GM18498 (cell line): Measurements from ENCODE around the gene SH2D1A.
"Not testable (repeated sequence)": the region's sequence is repeated elsewhere in the genome, so short reads cannot be mapped to it uniquely, and the experiment has no call there.

Experiments
- ATAC-seq: cut with Tn5 transposase; IDR thresholded peaks from one replicate; pipeline ENCODE4 v1.9.1; 2021; ENCODE audit warnings: mild to moderate bottlenecking, moderate library complexity; ENCODE audit not compliant: unreplicated experiment

The SH2D1A gene

GRCh38 chrX:124346117-124346876 lies at the start of gene SH2D1A:
Gene SH2D1A (plus strand): TSS chrX:124346563. CDS start chrX:124346643, 80 bp downstream.
- ATAC-seq = no peak

- ATAC-seq = not testable (repeated sequence)
Observed at GRCh38 chrX:124299323-124299722, 47.0 kb upstream of the SH2D1A start.

DNA sequence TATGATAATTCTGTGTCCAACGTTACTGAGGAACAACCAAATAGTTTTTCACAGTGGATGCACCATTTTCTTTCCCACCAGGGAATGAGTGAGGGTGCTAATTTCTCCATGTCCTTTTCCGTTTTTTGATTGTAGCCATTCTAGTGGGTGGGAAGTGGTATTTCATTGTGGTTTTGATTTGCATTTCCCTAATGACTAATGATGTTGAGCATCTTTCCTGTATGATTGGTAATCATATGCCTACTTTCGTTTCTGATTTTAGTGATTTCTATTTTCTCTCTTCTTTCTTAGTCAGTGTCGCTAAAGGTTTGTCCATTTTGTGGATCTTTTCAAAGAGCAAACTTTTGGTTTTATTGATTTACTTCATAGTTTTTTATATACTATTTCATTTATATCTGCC lies 46.0 kb upstream of the SH2D1A start:
- ATAC-seq = no peak

- no peak for ATAC-seq
Observed at GRCh38 chrX:124307253-124307907, 39.0 kb upstream of the SH2D1A start.

DNA sequence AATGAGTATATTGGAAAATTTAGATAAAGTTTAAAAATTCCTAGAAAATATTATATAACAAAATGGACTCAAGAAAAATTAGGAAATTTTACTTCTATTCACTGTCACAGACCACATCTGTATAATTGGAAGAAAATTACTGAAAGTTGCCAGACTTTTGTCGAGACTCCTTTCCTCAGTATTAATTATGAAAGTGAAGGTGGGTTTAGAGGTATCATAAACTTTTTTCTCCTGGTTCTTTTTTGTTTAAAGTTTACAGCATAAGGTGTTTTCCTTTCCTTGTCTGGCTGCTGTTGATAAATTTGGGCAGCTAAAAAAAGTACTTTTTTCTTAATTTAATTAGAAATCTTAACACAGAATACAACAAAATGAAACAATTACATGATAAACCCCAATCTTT lies 20.6 kb upstream of the SH2D1A start:
- ATAC-seq = no peak

DNA sequence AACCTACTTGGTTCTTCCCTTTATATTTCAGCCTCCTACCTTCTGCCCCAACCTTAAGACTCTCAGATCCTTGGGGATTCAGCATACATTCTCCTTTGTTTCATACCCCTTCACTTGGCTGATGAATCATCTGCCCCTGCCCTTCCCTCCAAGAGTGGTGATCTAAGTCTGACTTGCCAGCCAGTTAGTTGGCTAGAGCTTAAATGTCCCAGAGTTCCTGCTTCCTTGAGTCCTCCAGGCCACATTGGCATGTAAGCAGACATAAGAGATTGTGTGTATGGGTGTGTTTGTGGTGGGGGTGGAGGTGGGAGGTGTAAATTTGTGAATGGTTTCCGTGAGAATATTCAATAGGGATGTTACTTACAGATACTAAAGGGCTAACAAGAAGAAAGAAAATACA lies 17.6 kb upstream of the SH2D1A start:
- ATAC-seq = no peak

- ATAC-seq = no peak
Observed at GRCh38 chrX:124332481-124333424, 13.6 kb upstream of the SH2D1A start, which contains the start of gene TEX13D. Gene TEX13D (plus strand): TSS chrX:124332660. CDS start chrX:124332918, 258 bp downstream.

- no peak for ATAC-seq
Observed at GRCh38 chrX:124333862-124334261, 12.5 kb upstream of the SH2D1A start.

- not testable (repeated sequence) for ATAC-seq
Observed at GRCh38 chrX:124334555-124334954, 11.8 kb upstream of the SH2D1A start.

DNA sequence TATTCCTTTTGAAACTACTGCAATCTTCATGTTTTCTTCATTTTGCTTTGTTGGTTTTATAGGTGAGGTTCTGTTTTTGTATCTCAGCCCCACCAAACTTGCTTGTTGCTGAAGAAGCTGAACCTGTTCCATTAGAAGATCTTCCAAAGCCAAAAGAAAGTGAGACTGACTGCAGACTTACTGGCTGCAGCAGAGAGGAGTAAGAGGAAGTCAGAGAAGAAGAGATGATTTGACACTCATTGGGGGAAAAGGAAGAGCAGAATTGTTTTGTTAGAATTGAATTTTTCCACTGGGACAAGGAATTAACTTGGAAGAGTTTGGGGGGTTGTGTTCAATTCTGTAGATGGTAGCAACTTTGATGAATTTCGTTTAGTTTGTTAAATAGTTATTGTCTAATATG lies 10.8 kb upstream of the SH2D1A start:
- no peak for ATAC-seq

- ATAC-seq = no peak
Observed at GRCh38 chrX:124337916-124338315, 8.4 kb upstream of the SH2D1A start.

GRCh38 chrX:124338733-124339514 lies 7.4 kb upstream of the SH2D1A start:
- no peak for ATAC-seq

DNA sequence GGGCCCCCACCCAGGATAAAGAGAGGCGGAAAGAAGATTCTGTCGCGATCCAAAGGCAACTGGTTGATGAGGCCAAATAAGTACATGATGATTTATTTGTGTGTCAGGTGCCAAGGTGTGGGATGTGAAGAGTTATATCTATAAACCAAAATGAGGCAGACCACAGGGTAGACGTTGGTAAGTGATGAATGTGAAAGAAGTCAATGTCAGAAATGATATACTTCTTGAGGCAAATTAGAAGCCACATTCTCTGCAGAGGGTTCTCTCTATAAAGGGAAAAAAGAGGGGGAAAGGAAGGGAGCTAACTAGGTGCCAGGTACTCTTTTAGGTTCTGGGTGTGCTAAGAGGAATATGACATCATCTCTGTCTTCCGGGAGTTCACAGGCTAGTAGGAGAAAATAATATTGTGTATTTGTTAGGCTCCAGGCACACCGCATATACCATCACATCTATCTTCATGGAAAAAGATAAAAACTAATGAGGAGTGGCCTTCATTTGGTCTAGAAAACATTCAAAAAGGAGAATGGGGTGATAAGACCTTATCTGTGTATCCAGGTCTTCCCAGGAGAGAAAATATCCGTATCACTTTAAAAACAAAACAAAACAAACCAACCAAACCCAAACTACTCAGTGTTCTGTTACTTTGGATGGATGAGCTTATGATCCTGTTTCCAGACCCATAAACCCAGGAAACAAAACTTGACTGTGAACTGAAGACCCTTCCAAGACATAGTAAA lies 4.8 kb upstream of the SH2D1A start:
- ATAC-seq = no peak

- ATAC-seq = no peak
Observed at GRCh38 chrX:124342174-124342867, 4.0 kb upstream of the SH2D1A start.

DNA sequence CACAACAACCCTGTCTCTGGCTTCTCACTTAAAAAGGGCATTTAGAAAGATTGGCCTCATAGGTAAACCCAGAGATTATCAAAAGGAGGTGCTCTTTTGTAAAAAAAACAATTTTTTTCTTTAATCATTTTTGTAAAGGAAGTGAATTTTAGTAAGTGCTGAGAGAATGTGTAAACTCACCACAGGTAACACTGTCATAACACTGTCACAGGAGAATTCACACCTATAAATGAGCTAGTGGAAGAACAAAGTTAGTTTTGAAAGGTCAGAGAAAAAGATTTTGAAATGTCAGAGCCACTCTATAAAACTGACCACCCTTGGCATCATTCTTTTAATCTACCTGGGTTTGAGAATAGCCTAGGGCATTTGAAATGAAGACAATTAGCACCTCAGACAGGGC lies 3.3 kb upstream of the SH2D1A start:
- no peak for ATAC-seq

DNA sequence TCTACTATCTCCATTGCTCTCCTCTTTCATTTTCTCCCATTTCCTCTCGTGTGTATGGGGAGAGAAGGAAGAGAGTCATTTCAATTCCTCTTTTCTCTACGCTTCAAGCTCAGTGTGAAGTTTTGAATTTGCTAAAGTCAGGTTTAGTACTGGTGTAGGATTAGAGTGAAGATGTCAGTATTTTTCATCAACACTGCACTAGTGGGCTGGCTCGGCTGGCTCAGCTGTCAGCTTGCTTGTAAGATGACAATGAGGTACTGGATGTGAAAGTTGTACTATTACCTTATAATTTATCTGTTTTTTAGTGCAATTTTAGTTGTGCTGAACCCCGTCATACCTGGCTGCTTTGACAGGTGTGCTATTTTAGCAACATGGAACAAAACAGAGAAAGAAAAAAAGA lies 2.1 kb upstream of the SH2D1A start:
- ATAC-seq = no peak

DNA sequence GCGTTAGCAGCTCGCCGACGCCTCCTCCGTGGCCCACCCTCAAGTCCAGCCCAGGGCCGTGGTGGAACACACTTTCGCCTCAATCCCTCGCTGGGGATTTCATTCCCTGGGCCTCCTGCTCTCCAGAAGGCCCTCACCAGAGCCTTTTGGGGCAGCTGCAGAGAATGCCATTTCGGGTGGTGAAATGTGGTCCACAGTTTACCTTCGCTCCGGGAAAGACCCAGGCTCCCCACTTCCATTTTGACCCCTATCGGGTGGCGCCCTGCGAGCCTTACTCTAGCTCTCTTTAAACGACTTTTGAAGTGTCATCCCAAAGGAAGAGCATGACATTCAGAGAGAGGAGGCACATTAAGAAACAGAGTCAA lies 496 bp downstream of the SH2D1A start:
- ATAC-seq = no peak

GRCh38 chrX:124347242-124347641 lies 879 bp downstream of the SH2D1A start:
- ATAC-seq = no peak

DNA sequence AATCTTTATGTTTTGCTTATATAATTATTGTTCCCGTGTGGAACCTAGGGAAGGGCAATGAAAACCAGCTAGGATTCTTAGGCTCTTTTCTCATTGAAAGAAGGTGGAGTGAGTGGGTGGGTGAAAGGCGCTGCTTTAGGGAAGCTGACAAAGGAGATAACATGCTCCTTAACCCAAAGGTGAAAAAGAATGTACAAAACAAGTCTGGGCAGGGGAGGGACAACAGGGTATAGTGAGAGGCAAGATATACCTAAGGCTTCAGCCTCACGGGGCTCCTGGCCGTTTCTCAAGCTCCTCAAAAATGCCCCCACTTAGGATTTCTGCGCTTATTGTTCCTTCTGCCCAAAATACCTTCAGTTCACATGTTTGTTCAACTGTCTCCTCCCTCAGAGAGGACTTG lies 1.8 kb downstream of the SH2D1A start:
- ATAC-seq = no peak
